ENCODE results near the gene TOR1AIP2. TPM values are rescaled to one million over a fixed set of nuclear protein-coding genes. Genes with fewer than 3 reads are reported as not detected.

Gene TOR1AIP2
- total and polyA plus RNA-seq, 2 of the 13 experiments (the other 11 are each of a cell fraction or from before 2014, with no cell fraction given), result 35.2 to 65.8 TPM

DNA sequence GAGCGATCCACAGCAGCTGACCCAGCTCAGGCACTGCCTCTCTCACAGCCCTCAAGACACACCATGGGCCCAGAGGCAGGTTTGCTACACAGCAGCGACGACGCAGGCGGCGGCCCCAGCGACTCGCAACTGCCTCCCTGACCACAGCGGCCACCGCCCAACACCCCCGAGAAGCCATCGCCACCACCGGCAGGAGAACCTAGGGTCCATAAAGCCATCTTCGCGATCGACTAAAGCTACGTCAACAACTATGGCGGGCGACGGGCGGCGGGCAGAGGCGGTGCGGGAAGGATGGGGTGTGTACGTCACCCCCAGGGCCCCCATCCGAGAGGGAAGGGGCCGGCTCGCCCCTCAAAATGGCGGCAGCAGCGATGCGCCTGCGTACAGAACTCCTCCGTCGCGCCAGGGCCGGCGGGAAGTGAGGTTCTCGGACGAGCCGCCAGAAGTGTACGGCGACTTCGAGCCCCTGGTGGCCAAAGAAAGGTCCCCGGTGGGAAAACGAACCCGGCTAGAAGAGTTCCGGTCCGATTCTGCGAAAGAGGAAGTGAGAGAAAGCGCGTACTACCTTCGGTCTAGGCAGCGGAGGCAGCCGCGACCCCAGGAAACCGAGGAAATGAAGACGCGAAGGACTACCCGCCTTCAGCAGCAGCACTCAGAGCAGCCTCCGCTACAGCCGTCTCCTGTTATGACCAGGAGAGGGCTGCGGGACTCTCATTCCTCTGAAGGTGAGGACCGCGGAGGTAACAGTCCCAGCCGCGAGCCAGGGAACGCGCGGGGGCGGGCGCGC is 4.8 kb upstream of the TOR1AIP2 start, which contains the start of gene TOR1AIP1 (continued):
- TF ChIP-seq, protein P1, sequence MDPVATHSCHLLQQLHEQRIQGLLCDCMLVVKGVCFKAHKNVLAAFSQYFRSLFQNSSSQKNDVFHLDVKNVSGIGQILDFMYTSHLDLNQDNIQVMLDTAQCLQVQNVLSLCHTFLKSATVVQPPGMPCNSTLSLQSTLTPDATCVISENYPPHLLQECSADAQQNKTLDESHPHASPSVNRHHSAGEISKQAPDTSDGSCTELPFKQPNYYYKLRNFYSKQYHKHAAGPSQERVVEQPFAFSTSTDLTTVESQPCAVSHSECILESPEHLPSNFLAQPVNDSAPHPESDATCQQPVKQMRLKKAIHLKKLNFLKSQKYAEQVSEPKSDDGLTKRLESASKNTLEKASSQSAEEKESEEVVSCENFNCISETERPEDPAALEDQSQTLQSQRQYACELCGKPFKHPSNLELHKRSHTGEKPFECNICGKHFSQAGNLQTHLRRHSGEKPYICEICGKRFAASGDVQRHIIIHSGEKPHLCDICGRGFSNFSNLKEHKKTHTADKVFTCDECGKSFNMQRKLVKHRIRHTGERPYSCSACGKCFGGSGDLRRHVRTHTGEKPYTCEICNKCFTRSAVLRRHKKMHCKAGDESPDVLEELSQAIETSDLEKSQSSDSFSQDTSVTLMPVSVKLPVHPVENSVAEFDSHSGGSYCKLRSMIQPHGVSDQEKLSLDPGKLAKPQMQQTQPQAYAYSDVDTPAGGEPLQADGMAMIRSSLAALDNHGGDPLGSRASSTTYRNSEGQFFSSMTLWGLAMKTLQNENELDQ (CRISPR knock-in tag; IDR thresholded peaks at IDR 0.05; ENCODE audit: borderline replicate concordance), result no peak
- TF ChIP-seq, protein P2, sequence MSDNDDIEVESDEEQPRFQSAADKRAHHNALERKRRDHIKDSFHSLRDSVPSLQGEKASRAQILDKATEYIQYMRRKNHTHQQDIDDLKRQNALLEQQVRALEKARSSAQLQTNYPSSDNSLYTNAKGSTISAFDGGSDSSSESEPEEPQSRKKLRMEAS (IDR thresholded peaks at IDR 0.05), result no peak; the same call in 1 of the 2 replicates
- TF ChIP-seq NFYB (CRISPR knock-in tag; IDR thresholded peaks at IDR 0.05) (peak; percentile 51), CAMTA2 (CRISPR knock-in tag; IDR thresholded peaks at IDR 0.05; ENCODE audit: borderline replicate concordance) (no peak), ZBTB20 (CRISPR knock-in tag; IDR thresholded peaks at IDR 0.05; ENCODE audit: borderline replicate concordance, low read depth) (peak; percentile 84; the same call in 1 of the 2 replicates), XBP1 (CRISPR knock-in tag; IDR thresholded peaks at IDR 0.05) (0 out of 2 replicates have a peak, but pooled peaks have one; percentile 0), ZBTB10 (CRISPR knock-in tag; IDR thresholded peaks at IDR 0.05; ENCODE audit: borderline replicate concordance) (peak; percentile 95; the same call in 1 of the 2 replicates), ZNF672 (CRISPR knock-in tag; IDR thresholded peaks at IDR 0.05) (peak; percentile 57; the same call in 1 of the 2 replicates), ZNF770 (CRISPR knock-in tag; IDR thresholded peaks at IDR 0.05) (peak; percentile 74; the same call in 1 of the 2 replicates), ZNF274 (CRISPR knock-in tag; IDR thresholded peaks at IDR 0.05) (peak; percentile 92), ARNTL (CRISPR knock-in tag; IDR thresholded peaks at IDR 0.05) (peak; percentile 49; the same call in 1 of the 2 replicates), ATF7-NPFF (CRISPR knock-in tag; IDR thresholded peaks at IDR 0.05; ENCODE audit: low read depth) (peak; percentile 84; the same call in 1 of the 2 replicates), SKI (IDR thresholded peaks at IDR 0.05; ENCODE audit: partially characterized antibody) (peak; percentile 48), ELF4 (CRISPR knock-in tag; IDR thresholded peaks at IDR 0.05; ENCODE audit: borderline replicate concordance) (peak; percentile 31; the same call in 1 of the 2 replicates), ZNF660 (CRISPR knock-in tag; IDR thresholded peaks at IDR 0.05; ENCODE audit: borderline replicate concordance, low read depth) (no peak), ZMAT5 (CRISPR knock-in tag; IDR thresholded peaks at IDR 0.05; ENCODE audit: borderline replicate concordance, low read depth) (no peak), TBP (CRISPR knock-in tag; IDR thresholded peaks at IDR 0.05) (no peak), ZNF367 (CRISPR knock-in tag; IDR thresholded peaks at IDR 0.05; ENCODE audit: borderline replicate concordance) (no peak)
- TF ChIP-seq, protein P3, sequence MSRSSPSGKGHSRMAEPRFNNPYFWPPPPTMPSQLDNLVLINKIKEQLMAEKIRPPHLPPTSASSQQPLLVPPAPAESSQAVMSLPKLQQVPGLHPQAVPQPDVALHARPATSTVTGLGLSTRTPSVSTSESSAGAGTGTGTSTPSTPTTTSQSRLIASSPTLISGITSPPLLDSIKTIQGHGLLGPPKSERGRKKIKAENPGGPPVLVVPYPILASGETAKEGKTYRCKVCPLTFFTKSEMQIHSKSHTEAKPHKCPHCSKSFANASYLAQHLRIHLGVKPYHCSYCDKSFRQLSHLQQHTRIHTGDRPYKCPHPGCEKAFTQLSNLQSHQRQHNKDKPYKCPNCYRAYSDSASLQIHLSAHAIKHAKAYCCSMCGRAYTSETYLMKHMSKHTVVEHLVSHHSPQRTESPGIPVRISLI (CRISPR knock-in tag; IDR thresholded peaks at IDR 0.05; ENCODE audit: borderline replicate concordance), result 0 out of 2 replicates have a peak, but pooled peaks have one; percentile 6

All from HepG2 (cell line).